Measurements from ENCODE around the gene PM20D1.

The PM20D1 gene

GRCh38 chr1:205791568-205792180, 58.3 kb downstream of the PM20D1 start:
- Mint-ChIP-seq H3K9me3 (no peaks in the 10 kb centered on the region), H3K27ac (no peak overlapping the region), H3K27me3 (ENCODE audit: low read depth, poor library complexity) (no peaks in the 10 kb centered on the region), H3K4me3 (no peak overlapping the region), H3K4me1 (peaks cover 9% of the 10 kb centered on the region), H3K36me3 (ENCODE audit: low read depth) (peaks cover 30% of the 10 kb centered on the region)
- TF ChIP-seq, protein P1, sequence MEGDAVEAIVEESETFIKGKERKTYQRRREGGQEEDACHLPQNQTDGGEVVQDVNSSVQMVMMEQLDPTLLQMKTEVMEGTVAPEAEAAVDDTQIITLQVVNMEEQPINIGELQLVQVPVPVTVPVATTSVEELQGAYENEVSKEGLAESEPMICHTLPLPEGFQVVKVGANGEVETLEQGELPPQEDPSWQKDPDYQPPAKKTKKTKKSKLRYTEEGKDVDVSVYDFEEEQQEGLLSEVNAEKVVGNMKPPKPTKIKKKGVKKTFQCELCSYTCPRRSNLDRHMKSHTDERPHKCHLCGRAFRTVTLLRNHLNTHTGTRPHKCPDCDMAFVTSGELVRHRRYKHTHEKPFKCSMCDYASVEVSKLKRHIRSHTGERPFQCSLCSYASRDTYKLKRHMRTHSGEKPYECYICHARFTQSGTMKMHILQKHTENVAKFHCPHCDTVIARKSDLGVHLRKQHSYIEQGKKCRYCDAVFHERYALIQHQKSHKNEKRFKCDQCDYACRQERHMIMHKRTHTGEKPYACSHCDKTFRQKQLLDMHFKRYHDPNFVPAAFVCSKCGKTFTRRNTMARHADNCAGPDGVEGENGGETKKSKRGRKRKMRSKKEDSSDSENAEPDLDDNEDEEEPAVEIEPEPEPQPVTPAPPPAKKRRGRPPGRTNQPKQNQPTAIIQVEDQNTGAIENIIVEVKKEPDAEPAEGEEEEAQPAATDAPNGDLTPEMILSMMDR (IDR thresholded peaks at IDR 0.05) = peak; percentile 71
- DNase-seq = peak; percentile 58

GRCh38 chr1:205787287-205787916, 62.5 kb downstream of the PM20D1 start:
- H3K4me3 Mint-ChIP-seq = no peak overlapping the region
- H3K27me3 Mint-ChIP-seq (ENCODE audit: low read depth, poor library complexity) = peaks cover 6% of the 10 kb centered on the region
- H3K36me3 Mint-ChIP-seq (ENCODE audit: low read depth) = peaks cover 17% of the 10 kb centered on the region
- TF ChIP-seq, protein P1 (IDR thresholded peaks at IDR 0.05) = no peak
- H3K4me1 Mint-ChIP-seq = peaks cover 6% of the 10 kb centered on the region
- no peak overlapping the region for H3K27ac Mint-ChIP-seq
- DNase-seq = no peak
- H3K9me3 Mint-ChIP-seq = no peaks in the 10 kb centered on the region

GRCh38 chr1:205786601-205787000, 63.3 kb downstream of the PM20D1 start:
- H3K27me3 Mint-ChIP-seq (ENCODE audit: low read depth, poor library complexity) = peaks cover 6% of the 10 kb centered on the region
- H3K4me1 Mint-ChIP-seq = peaks cover 6% of the 10 kb centered on the region
- TF ChIP-seq, protein P1 (IDR thresholded peaks at IDR 0.05) = no peak
- no peak for DNase-seq
- no peaks in the 10 kb centered on the region for H3K9me3 Mint-ChIP-seq
- H3K4me3 Mint-ChIP-seq = no peak overlapping the region
- H3K36me3 Mint-ChIP-seq (ENCODE audit: low read depth) = peaks cover 17% of the 10 kb centered on the region
- no peak overlapping the region for H3K27ac Mint-ChIP-seq

DNA sequence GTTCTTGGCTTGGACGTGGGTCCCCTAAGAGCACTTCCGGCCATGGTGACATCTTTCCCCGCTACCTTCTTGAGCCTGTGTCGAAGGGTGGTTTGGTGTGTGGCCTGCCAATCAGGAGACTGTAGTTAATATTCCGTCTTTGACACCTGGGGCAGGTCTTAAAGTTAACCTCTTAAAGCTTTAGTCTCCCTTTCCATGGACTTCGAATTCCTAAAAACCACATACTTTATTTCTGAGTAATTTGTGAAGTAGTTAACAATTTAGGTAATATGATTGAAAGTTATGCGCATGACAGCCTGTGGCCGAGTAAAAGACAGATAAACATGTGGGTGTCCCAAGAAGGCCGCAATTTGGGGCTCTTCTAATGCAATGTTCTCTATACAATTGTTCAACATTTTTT, 64.5 kb downstream of the PM20D1 start:
- Mint-ChIP-seq H3K9me3 (no peaks in the 10 kb centered on the region), H3K36me3 (ENCODE audit: low read depth) (peaks cover 13% of the 10 kb centered on the region), H3K27ac (no peak overlapping the region), H3K4me1 (peaks cover 6% of the 10 kb centered on the region), H3K27me3 (ENCODE audit: low read depth, poor library complexity) (peaks cover 6% of the 10 kb centered on the region), H3K4me3 (no peak overlapping the region)
- TF ChIP-seq, protein P1 (IDR thresholded peaks at IDR 0.05) = no peak
- no peak for DNase-seq

GRCh38 chr1:205783904-205784303, 66.0 kb downstream of the PM20D1 start:
- Mint-ChIP-seq H3K27me3 (ENCODE audit: low read depth, poor library complexity) (peaks cover 9% of the 10 kb centered on the region), H3K36me3 (ENCODE audit: low read depth) (no peaks in the 10 kb centered on the region), H3K4me1 (peaks cover 6% of the 10 kb centered on the region), H3K27ac (no peak overlapping the region), H3K9me3 (no peaks in the 10 kb centered on the region), H3K4me3 (no peak overlapping the region)
- DNase-seq = no peak
- TF ChIP-seq, protein P1 (IDR thresholded peaks at IDR 0.05) = no peak

GRCh38 chr1:205783433-205783795, 66.5 kb downstream of the PM20D1 start:
- H3K27ac Mint-ChIP-seq = no peak overlapping the region

More at GRCh38 chr1:205783433-205783795, 66.5 kb downstream of the PM20D1 start:
- Mint-ChIP-seq H3K4me3 (no peak overlapping the region), H3K27me3 (ENCODE audit: low read depth, poor library complexity) (peaks cover 14% of the 10 kb centered on the region), H3K4me1 (peaks cover 6% of the 10 kb centered on the region), H3K9me3 (no peaks in the 10 kb centered on the region), H3K36me3 (ENCODE audit: low read depth) (no peaks in the 10 kb centered on the region)
- TF ChIP-seq, protein P1 (IDR thresholded peaks at IDR 0.05) = no peak
- no peak for DNase-seq
